Subcutaneous abdominal adipose tissue (tissue), 5 donors: ENCODE results near the gene PRAF2.

Source experiments
- H3K27ac ChIP-seq: one replicate; pipeline ENCODE4 v1.7.0; 2013; ENCODE audit warnings: low read depth, mild to moderate bottlenecking, inconsistent platforms, low read length, moderate library complexity
- H3K27me3 ChIP-seq, 5 donors: one replicate each; pipeline ENCODE4 v1.7.0; 2013; ENCODE audit warnings: low read length in 5 of 5, inconsistent platforms in 1 of 5; ENCODE audit not compliant: control insufficient read depth in 5 of 5, insufficient read depth in 4 of 5
- H3K36me3 ChIP-seq, 5 donors: one replicate each; pipeline ENCODE4 v1.7.0; 2013; ENCODE audit warnings: low read length in 5 of 5; ENCODE audit not compliant: control insufficient read depth in 5 of 5, insufficient read depth in 5 of 5
- H3K4me1 ChIP-seq, 5 donors: one replicate each; pipeline ENCODE4 v1.7.0; 2013; ENCODE audit warnings: low read length in 5 of 5, mild to moderate bottlenecking in 3 of 5, moderate library complexity in 1 of 5; ENCODE audit not compliant: control insufficient read depth in 5 of 5, insufficient read depth in 5 of 5
- H3K4me3 ChIP-seq, 5 donors: one replicate each; pipeline ENCODE4 v1.7.0; 2013; ENCODE audit warnings: low read length in 5 of 5, low read depth in 1 of 5
- H3K9ac ChIP-seq, 5 donors: one replicate each; pipeline ENCODE4 v1.7.0; 2013; ENCODE audit warnings: low read length in 5 of 5, mild to moderate bottlenecking in 4 of 5, moderate library complexity in 3 of 5
- H3K9me3 ChIP-seq, 5 donors: one replicate each; pipeline ENCODE4 v1.7.0; 2013; ENCODE audit warnings: low read length in 5 of 5; ENCODE audit not compliant: control insufficient read depth in 5 of 5
- donor health status: healthy.
- donor health status: healthy.
- donor health status: healthy.
- donor health status: healthy.
- donor health status: healthy.

The PRAF2 gene

DNA sequence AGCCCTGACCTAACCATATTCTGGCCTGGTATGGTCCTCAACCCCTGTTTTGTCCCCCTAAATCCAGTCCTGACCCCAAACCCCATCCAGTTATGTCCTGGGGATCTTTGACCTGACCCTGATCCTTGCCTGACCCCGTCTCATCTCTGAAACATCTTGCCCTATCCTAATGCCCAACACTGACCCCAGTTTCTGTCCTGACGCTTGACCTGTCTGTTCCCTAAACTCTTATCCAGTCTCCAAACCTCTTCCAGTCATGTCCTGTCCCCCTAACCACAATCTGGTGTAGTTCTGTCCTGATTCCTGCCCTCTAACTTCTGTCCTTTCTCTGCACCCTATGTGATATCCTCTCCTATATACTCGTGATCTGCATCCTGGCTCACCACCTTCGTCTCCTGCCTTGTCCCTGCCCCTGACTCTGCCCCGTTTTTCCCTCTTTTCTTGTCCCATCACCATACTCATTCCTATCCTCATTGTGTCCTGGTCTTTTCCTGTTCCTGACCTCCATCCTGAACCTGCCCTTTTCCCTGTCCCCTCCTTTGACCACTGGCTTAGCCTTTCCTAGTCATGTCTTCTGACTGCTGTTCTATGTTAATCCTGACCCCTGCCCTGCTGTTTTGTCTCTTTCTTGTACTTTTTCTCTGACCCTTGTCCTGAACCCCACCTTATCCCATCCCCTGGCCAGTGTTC is 19.6 kb downstream of the PRAF2 start:
- no peaks in the 10 kb centered on the region for H3K36me3 ChIP-seq
- peak overlapping the region in 2 of 5 donors; percentile 43 to 66 for H3K9ac ChIP-seq
- H3K9me3 ChIP-seq, result peaks cover 0 to 9% (median 8%) of the 10 kb centered on the region in 5 donors
- H3K4me3 ChIP-seq, result peak overlapping the region; percentile 26 to 61 (median 55)
- peaks cover 0 to 14% (median 5%) of the 10 kb centered on the region in 5 donors for H3K4me1 ChIP-seq
- H3K27me3 ChIP-seq, result peaks cover 2 to 10% (median 7%) of the 10 kb centered on the region in 5 donors
- H3K27ac ChIP-seq, result peak overlapping the region; percentile 30

DNA sequence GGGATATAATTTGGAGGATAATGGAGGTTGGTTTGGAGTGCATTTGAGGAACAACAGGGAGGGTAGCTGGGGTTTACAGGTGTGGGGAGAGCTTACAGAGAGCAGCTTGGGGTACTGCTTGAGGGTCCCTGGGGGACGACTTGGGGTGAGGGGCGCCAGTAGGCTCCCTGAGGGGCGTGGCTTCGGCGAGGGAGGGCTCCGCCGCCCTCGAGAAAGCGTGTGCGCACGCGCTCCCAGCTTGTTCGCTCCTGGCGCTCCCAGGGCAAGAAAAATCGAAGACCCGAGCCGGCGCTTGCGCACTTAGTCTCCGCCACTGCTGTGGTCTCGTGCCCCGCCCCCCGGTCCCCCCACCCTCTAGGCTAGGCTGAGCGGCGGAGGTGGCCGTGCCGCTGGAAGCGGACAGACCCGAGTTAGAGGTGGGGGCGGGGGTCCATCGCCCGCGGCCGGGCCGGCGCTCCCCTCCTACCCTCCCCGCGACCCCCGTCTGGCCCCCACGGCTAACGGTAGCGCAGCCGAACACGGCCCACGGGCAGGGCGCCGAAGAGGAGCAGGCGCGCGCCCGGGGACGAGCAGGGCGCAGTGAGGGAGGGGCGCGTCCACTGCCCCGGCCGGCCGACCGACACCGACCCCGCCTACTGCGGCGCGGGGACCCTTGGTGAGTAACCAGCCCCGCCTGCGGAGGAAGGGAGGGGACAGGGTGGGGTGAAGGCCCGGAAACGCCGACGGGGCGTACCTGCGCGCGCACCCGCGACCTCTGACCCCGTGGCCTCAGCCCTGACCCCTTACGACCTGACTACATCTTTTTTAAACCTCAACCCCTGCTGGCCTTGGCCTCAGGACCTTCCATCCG is 20.4 kb downstream of the PRAF2 start:
- peaks cover 2 to 10% (median 5%) of the 10 kb centered on the region in 5 donors for H3K27me3 ChIP-seq
- peak overlapping the region; percentile 26 to 61 (median 55) for H3K4me3 ChIP-seq
- no peaks in the 10 kb centered on the region for H3K36me3 ChIP-seq
- peak overlapping the region in 3 of 5 donors; percentile 43 to 71 (median 66) for H3K9ac ChIP-seq
- H3K27ac ChIP-seq, result peak overlapping the region; percentile 30
- peaks cover 0 to 9% (median 8%) of the 10 kb centered on the region in 5 donors for H3K9me3 ChIP-seq
- H3K4me1 ChIP-seq, result peaks cover 0 to 14% (median 4%) of the 10 kb centered on the region in 5 donors

DNA sequence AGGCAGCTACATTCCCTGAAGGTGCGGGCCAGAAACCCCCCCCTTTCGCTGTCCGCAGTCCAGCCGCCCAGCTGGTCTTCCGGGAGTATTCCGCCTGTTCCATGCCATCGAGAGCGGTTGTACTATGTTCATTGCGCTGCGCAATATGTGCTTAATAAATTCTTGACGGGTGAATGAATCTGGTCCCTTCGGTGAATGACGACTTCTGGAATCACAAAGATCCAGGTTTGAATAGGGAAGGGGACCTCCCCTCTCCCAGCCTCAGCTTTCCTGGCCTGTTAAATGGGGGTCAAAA is 29.9 kb downstream of the PRAF2 start:
- Histone ChIP-seq H3K27ac (no peak overlapping the region), H3K27me3 (peaks cover 0 to 3% (median 0%) of the 10 kb centered on the region in 5 donors), H3K36me3 (peaks cover 0 to 8% (median 7%) of the 10 kb centered on the region in 5 donors), H3K4me1 (peaks cover 0 to 32% (median 27%) of the 10 kb centered on the region in 5 donors), H3K9me3 (peaks cover 0 to 6% (median 3%) of the 10 kb centered on the region in 5 donors), H3K4me3 (peak overlapping the region in 2 of 5 donors; percentile 26 to 32), H3K9ac (peak overlapping the region in 1 of 5 donors; percentile 4)

DNA sequence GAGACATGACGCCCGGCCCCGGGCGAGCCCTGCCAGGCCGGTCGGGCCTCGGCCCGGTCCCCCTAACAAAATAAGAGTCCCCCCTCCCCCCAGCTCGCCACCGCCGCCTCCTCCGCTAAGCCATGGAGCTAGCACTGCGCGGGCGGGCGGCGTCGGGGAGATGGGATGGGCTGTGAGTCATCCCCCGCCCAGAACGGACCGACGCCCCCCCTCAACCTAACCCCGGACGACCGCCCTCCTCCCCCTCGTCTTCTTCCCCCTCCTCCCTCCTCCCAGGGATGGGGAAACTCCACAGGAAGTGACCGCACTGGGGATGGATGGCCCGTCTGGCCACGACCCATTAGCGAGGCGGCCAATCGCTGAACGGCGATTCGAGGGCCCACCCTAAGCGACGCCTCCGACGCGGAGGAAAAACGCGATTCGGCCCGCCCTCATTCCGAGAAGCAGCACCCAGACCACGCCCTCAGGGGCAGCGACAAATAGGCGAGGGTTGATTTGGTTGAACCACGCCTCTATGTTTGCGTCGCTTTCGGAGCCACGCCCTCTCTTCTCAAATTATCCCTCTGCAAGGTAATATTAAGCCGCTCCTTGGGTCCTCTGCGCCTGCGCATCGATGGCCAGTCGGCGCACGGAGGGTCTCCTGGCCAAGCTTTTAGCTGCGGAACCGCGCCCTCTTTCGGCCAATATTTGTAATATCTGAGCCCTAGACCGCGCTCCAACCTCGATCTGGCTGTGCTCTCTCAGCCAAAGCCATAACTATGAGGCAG is 30.4 kb downstream of the PRAF2 start, which contains the start of gene TFE3:
Gene TFE3, minus strand, starts transcription at position 138 of the 767 bp plus-strand sequence. Its CDS starts 131 bp downstream, at position 7.
- peak within 1 kb of the TSS; percentile 75 to 96 (median 91) for H3K9ac ChIP-seq
- H3K36me3 ChIP-seq, result peaks cover 0 to 13% (median 12%) of the 10 kb centered on the region in 5 donors
- peak within 1 kb of the TSS; percentile 61 to 84 (median 74) for H3K4me3 ChIP-seq
- peaks cover 0 to 36% (median 29%) of the 10 kb centered on the region in 5 donors for H3K4me1 ChIP-seq
- H3K27me3 ChIP-seq, result peaks cover 0 to 7% (median 2%) of the 10 kb centered on the region in 5 donors
- peaks cover 0 to 6% (median 3%) of the 10 kb centered on the region in 5 donors for H3K9me3 ChIP-seq
- peak within 1 kb of the TSS; percentile 98 for H3K27ac ChIP-seq

DNA sequence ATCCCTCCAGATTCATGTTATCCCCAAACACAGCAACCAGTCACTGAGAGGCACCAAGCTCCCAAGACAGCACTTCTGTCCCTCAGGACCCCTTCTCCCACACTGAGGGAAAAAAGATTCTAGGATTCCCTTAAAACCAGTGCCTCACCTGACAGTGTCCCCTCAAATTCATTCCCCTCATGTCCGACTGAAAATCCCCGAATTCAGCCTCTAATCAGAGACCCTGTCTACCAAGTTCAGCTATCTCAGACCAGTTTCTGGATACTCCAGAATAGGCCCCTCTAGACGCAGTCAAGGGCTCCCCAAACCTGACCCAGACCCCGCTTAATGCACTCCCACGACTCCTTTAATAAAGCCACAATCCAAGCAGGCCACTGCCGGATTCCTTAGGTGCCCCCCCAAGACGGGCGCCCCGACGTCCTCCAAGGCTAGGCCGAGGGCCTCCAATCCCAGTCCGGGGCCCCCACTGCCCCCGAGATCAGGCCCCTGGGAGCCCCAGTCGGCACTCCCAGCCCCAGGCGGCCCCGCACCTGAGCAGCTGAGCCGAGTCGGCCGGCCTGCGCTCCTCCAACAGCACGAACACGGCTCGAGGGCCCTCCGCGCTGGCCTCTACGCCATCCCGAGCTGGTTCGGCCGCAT is 31.1 kb downstream of the PRAF2 start:
- H3K4me1 ChIP-seq, result peaks cover 0 to 36% (median 29%) of the 10 kb centered on the region in 5 donors
- peaks cover 0 to 7% (median 2%) of the 10 kb centered on the region in 5 donors for H3K27me3 ChIP-seq
- peaks cover 0 to 6% (median 3%) of the 10 kb centered on the region in 5 donors for H3K9me3 ChIP-seq
- peak overlapping the region; percentile 98 for H3K27ac ChIP-seq
- peaks cover 0 to 20% (median 19%) of the 10 kb centered on the region in 5 donors for H3K36me3 ChIP-seq
- peak overlapping the region; percentile 75 to 96 (median 91) for H3K9ac ChIP-seq
- H3K4me3 ChIP-seq, result peak overlapping the region; percentile 61 to 84 (median 74)

DNA sequence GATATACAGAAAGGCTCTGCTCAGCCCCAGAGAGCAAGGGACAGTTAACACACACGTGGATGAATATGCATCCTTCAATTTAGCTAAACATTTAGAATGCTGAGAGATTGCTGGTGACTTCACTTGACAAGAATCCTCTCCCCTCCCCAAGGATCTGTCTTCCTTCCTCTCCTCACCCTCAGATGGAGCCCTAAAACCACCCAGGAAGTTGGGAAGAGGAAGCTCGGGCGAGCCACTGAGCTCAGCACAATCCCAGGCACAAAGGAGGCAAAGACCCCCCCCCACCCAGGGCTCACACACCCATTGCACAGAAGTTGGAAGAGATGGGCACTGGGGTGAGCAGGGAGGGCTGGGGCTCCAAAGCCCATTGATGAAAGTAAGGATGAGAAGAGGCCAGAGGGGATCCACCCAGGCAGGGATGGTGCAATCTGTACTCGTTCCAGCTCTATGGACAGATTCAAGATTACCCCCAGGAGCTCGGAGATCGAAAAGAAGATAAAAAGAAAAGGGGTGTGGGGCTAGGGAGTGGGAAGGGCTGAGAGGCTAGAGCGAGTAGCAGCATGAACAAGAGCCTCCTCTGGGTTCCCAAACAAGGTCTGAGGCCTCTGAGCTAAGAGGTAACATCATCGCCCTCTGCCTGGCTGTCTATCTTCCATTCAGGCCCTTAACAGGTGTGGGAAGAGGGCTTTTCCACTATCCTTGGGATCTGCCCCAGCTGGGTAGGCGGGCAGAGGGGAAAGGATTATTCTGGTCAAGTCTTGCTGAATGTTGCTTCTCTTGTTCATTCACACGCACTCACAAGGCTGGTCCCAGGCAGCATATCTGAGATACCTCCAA is 31.8 kb downstream of the PRAF2 start:
- Histone ChIP-seq H3K4me3 (peak overlapping the region; percentile 61 to 84 (median 74)), H3K27ac (peak overlapping the region; percentile 98), H3K9ac (peak overlapping the region; percentile 75 to 96 (median 91)), H3K36me3 (peaks cover 0 to 27% (median 22%) of the 10 kb centered on the region in 5 donors), H3K9me3 (peaks cover 0 to 6% (median 3%) of the 10 kb centered on the region in 5 donors), H3K4me1 (peaks cover 0 to 36% (median 29%) of the 10 kb centered on the region in 5 donors), H3K27me3 (peaks cover 0 to 7% (median 2%) of the 10 kb centered on the region in 5 donors)

DNA sequence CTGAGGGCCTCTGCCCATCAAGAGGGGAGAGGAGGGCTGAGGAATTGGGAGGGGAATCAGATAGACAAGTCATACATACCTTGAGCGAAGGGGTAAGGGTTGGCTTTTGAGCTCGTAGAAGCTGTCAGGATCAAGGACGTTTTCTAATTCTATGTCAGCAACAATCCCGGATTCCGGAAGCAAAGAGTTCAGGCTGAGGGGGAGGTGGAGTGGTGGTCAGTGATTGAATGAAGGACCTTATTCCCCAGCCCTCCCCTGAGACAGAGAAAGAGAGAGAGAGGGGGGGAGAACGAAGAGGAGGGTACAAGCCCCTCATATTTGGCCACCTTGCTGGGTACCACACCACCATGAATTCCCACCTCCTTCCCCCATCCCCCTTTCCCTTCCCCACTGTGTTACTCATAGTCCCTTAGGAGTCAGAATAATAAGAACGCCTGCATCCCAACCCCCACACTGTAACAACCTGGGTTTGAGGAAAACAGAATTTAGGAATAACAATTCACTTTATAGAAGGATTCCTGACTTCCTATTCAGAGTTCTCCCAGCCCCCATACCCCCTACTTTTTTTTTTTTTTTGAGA is 33.3 kb downstream of the PRAF2 start:
- peaks cover 0 to 7% (median 2%) of the 10 kb centered on the region in 5 donors for H3K27me3 ChIP-seq
- peaks cover 0 to 32% (median 24%) of the 10 kb centered on the region in 5 donors for H3K36me3 ChIP-seq
- H3K27ac ChIP-seq, result peak overlapping the region; percentile 98
- peak overlapping the region; percentile 39 to 74 (median 56) for H3K4me3 ChIP-seq
- peaks cover 0 to 6% (median 3%) of the 10 kb centered on the region in 5 donors for H3K9me3 ChIP-seq
- peak overlapping the region; percentile 38 to 69 (median 66) for H3K9ac ChIP-seq
- H3K4me1 ChIP-seq, result peaks cover 0 to 36% (median 29%) of the 10 kb centered on the region in 5 donors

DNA sequence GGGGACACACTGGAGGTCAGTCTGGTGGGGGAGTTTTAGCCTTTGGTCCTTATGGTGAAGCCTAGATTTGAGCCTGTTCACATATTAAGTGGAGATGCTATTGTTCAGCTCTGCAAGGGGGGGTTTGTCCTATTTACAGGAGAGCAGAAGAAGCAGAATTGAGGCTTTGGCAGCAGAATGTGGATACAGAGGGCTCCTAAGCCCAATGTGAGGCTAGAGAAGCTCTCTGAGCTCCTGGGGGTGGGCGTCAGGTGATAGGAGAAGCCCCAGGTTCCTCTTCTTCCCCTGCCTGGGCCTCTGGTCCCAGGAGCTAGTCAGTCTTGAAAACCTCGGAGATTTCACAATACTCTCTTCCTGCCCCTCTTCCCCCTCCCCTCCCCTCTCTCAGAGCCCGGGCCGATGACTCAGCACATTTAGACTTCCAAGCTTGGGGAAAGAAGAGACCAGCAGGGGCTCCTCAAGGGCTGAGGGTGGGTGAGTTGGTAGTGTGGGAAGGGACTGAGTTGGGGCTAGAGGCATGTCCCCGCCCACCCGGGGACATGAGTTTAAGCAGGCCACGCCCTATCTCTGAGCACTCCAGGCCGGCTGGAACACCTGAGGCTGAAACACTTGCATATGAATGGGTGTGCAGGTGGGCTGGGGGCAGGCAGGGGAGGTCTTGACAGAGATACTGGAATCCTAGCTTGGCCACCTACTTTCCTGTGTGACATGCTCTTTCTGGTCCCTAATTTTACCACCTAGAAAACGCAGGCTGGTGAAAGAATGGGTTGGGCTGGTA is 34.0 kb downstream of the PRAF2 start:
- peaks cover 0 to 36% (median 29%) of the 10 kb centered on the region in 5 donors for H3K4me1 ChIP-seq
- H3K36me3 ChIP-seq, result peaks cover 0 to 32% (median 24%) of the 10 kb centered on the region in 5 donors
- H3K9me3 ChIP-seq, result peaks cover 0 to 6% (median 3%) of the 10 kb centered on the region in 5 donors
- H3K27ac ChIP-seq, result peak overlapping the region; percentile 98
- H3K9ac ChIP-seq, result peak overlapping the region; percentile 38 to 69 (median 66)
- H3K4me3 ChIP-seq, result peak overlapping the region; percentile 39 to 74 (median 56)
- H3K27me3 ChIP-seq, result peaks cover 0 to 7% (median 2%) of the 10 kb centered on the region in 5 donors
